Right lobe of liver (tissue), 6 donors: Measurements from ENCODE around the gene FBXO41. TPM values are rescaled to one million over a fixed set of nuclear protein-coding genes. Genes with fewer than 3 reads are reported as not detected.

ENCODE experiments used
- ATAC-seq, 4 donors: fragments of 200-7000 bp; cut with Tn5 transposase; one replicate each; pipeline ENCODE4 v1.9.1; 2020; ENCODE audit warnings: mild to moderate bottlenecking in 4 of 4, moderate library complexity in 4 of 4
- DNase-seq, 3 donors: peaks; one replicate each; pipeline ENCODE4 v3.0.0-alpha.2; 2020
- H3K27ac ChIP-seq, 3 donors: fragments of 200-600 bp; one replicate each; pipeline ENCODE4 v1.8.0; 2022
- H3K27me3 ChIP-seq, 2 donors: fragments of 200-600 bp; one replicate each; pipeline ENCODE4 v1.8.0; 2022
- H3K36me3 ChIP-seq, 4 donors: fragments of 200-600 bp; sonication (generic) in 1 of 4; one replicate each; pipeline versions ENCODE4 v1.5.1 to v1.8.0; 2017 to 2022; ENCODE audit warnings: control low read depth in 1 of 4
- H3K4me1 ChIP-seq, 4 donors: fragments of 200-600 bp; sonication (generic) in 1 of 4; one replicate each; pipeline versions ENCODE4 v1.5.1 to v1.8.0; 2017 to 2022; ENCODE audit warnings: control low read depth in 1 of 4
- H3K4me3 ChIP-seq, 3 donors: fragments of 200-600 bp; one replicate each; pipeline ENCODE4 v1.8.0; 2022
- H3K9me3 ChIP-seq, 4 donors: fragments of 200-600 bp; sonication (generic) in 1 of 4; one replicate each; pipeline versions ENCODE4 v1.5.1 to v1.8.0; 2017 to 2022; ENCODE audit warnings: control low read depth in 1 of 4
- CTCF ChIP-seq, 4 donors: fragments of 200-600 bp in 3 of 4; fragments of 450-650 bp in 1 of 4; IDR thresholded peaks; one replicate each; pipeline versions ENCODE4 v1.5.1 to v1.8.0; 2016 to 2022; ENCODE audit warnings: antibody characterized with exemption in 4 of 4, mild to moderate bottlenecking in 2 of 4
- POLR2A ChIP-seq: fragments of 450-650 bp; IDR thresholded peaks from one replicate; pipeline ENCODE4 v1.6.1; 2017; ENCODE audit warnings: antibody characterized with exemption, mild to moderate bottlenecking
- WGBS: methylation state at CpG from one replicate; pipeline ENCODE4 v1.1.6; 2018; ENCODE audit warnings: low coverage, low lambda C conversion rate; ENCODE audit not compliant: insufficient coverage; ENCODE audit errors: missing lambda C conversion rate; 5-methylcytosine and 5-hydroxymethylcytosine counted together
- intact Hi-C, 2 donors: fragments of 100-400 bp; cut with DNase I; formaldehyde crosslinking; loops; one replicate each; pipeline versions ENCODE4 v1.11.2 to v1.14.1; 2022
- small RNA-seq, 2 experiments: library from RNA; depleted of rRNA; stranded (forward); fragments of <200 nt; gene quantifications; one replicate each; pipeline ENCODE3, GENCODE V24; 2016
- total RNA-seq, 6 experiments: library from RNA; depleted of rRNA in 2 of 6; stranded (reverse); fragments of >200 nt in 2 of 6; fragmentation: NEBNext Ultra II Directional in 3 of 6; extraction: Animal tissue kit (Norgen Biotek cat#: 25700) in 3 of 6; gene quantifications; one replicate each; pipeline versions ENCODE4 v1.1.0 to v1.2.4, GENCODE V29; 2016 to 2023
- donor health status: DM: no; HTN: yes; CAD: no.
- donor health status: DM: no; HTN: no; CAD: no.
- donor health status: DM: no; HTN: no; CAD: no.
- donor health status: DM: no; HTN: yes; CAD: no.
- donor health status: DM: no; HTN: yes; CAD: no.

Gene FBXO41
- total RNA-seq, 6 experiments from 2014 or later = 0.13 to 0.65 (median 0.38) TPM

DNA sequence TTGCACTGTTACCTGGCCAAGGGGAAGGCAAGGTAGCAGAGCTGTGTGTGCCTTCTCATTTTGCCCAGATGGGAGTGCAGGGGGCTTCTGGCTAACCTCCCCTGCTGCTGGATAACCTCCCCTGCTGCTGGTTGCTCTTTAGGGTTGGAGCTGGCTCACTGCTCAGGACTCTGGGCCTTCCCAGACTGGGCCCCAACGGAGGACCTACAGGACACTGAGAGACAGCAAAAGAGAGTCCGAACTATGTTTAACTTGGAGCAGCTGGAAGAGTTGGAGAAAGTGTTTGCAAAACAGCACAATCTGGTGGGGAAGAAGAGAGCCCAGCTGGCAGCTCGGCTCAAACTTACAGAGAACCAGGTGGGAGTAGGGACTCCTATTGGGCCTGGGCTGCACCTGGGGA is 76.0 kb downstream of the FBXO41 start:
- whole genome bisulfite sequencing = 94% methylated on average over 3 of the region's 3 CpGs
- no peaks in the 10 kb centered on the region for H3K9me3 ChIP-seq
- no peak for TF ChIP-seq POLR2A
- no peak for TF ChIP-seq CTCF (IDR thresholded peaks at IDR 0.05)
- intact Hi-C loops = no loop called here
- ATAC-seq = no peak
- no peak overlapping the region for H3K4me3 ChIP-seq
- H3K4me1 ChIP-seq = no peaks in the 10 kb centered on the region
- H3K36me3 ChIP-seq = no peaks in the 10 kb centered on the region
- H3K27ac ChIP-seq = no peak overlapping the region
- no peak for DNase-seq
- H3K27me3 ChIP-seq = peaks cover 0 to 4% of the 10 kb centered on the region in 2 donors

- H3K27me3 ChIP-seq = peaks cover 0 to 16% of the 10 kb centered on the region in 2 donors
- no peak for TF ChIP-seq POLR2A
- no peak for TF ChIP-seq CTCF (IDR thresholded peaks at IDR 0.05)
- intact Hi-C loops = no loop called here
- H3K4me3 ChIP-seq = no peak overlapping the region
- H3K9me3 ChIP-seq = no peaks in the 10 kb centered on the region
- H3K27ac ChIP-seq = no peak overlapping the region
- ATAC-seq = no peak
- peaks cover 0 to 9% (median 0%) of the 10 kb centered on the region in 4 donors for H3K4me1 ChIP-seq
- 90% methylated on average over 6 of the region's 6 CpGs for WGBS
- H3K36me3 ChIP-seq = no peaks in the 10 kb centered on the region
- no peak for DNase-seq
These were observed 78.7 kb downstream of the FBXO41 start for GRCh38 chr2:73205611-73206010.

Small RNA genes lying within 50 kb of the gene (small RNA-seq; reads per million reads assigned to genes)
- gene RNU6-111P = 0 reads per million in 2 experiments

Other genes with a start within 250 kb of the FBXO41 start
- gene SFXN5, start 212.8 kb downstream of the FBXO41 start, total RNA-seq = 10 to 100 TPM; 33.1 to 73.4 (median 56.6) TPM
- 10 to 100 TPM in 3 of 6 experiments, 1 to 10 TPM in 3; 4.5 to 12.7 (median 9.0) TPM for gene RAB11FIP5, start 171.5 kb downstream of the FBXO41 start, total RNA-seq
- gene NOTO, start 81.9 kb downstream of the FBXO41 start, total RNA-seq = not detected
- 10 to 100 TPM in 3 of 6 experiments, 1 to 10 TPM in 3; 5.3 to 12.2 (median 9.4) TPM for gene SMYD5, start 70.2 kb downstream of the FBXO41 start, total RNA-seq
- gene PRADC1, start 51.2 kb downstream of the FBXO41 start, total RNA-seq = 10 to 100 TPM; 17.8 to 26.1 (median 22.5) TPM
- gene CCT7, start 50.2 kb downstream of the FBXO41 start, total RNA-seq = 100 to 1,000 TPM in 3 of 6 experiments, 10 to 100 TPM in 3; 83.5 to 131 (median 99.4) TPM
- not detected for gene EGR4, start 9.1 kb upstream of the FBXO41 start, total RNA-seq
- gene ALMS1, start 101.4 kb upstream of the FBXO41 start, total RNA-seq = 1 to 10 TPM; 5.0 to 9.3 (median 6.0) TPM